ENCODE measurements around the gene INKA1.

Gene INKA1

GRCh38 chr3:49787536-49787935 lies 15.5 kb upstream of the INKA1 start:
- no peak overlapping the region for H3K4me3 ChIP-seq (ENCODE audit: low read length)
- H3K9me3 ChIP-seq (replicated peaks; ENCODE audit: low read length), result no peaks in the 10 kb centered on the region
- H3K27me3 ChIP-seq (ENCODE audit: control insufficient read depth, insufficient read depth, low read length), result peaks cover 8% of the 10 kb centered on the region
- H3K4me1 ChIP-seq (ENCODE audit: control insufficient read depth, insufficient read depth, low read length), result peaks cover 14% of the 10 kb centered on the region
- no peak overlapping the region for H3K9ac ChIP-seq (ENCODE audit: low read depth, low read length)
- H3K4me2 ChIP-seq (ENCODE audit: low read length), result no peak overlapping the region
- no peaks in the 10 kb centered on the region for H3K36me3 ChIP-seq (ENCODE audit: insufficient read depth, low read length)

GRCh38 chr3:49788056-49788455 lies 15.0 kb upstream of the INKA1 start:
- no peaks in the 10 kb centered on the region for H3K36me3 ChIP-seq (ENCODE audit: insufficient read depth, low read length)
- H3K4me3 ChIP-seq (ENCODE audit: low read length), result no peak overlapping the region
- H3K9me3 ChIP-seq (replicated peaks; ENCODE audit: low read length), result no peaks in the 10 kb centered on the region
- no peak overlapping the region for H3K9ac ChIP-seq (ENCODE audit: low read depth, low read length)
- no peak overlapping the region for H3K4me2 ChIP-seq (ENCODE audit: low read length)
- peaks cover 10% of the 10 kb centered on the region for H3K27me3 ChIP-seq (ENCODE audit: control insufficient read depth, insufficient read depth, low read length)
- H3K4me1 ChIP-seq (ENCODE audit: control insufficient read depth, insufficient read depth, low read length), result peaks cover 14% of the 10 kb centered on the region

GRCh38 chr3:49790626-49791411 lies 12.2 kb upstream of the INKA1 start:
- Histone ChIP-seq H3K36me3 (ENCODE audit: insufficient read depth, low read length) (no peaks in the 10 kb centered on the region), H3K4me2 (ENCODE audit: low read length) (no peak overlapping the region), H3K9ac (ENCODE audit: low read depth, low read length) (no peak overlapping the region), H3K4me3 (ENCODE audit: low read length) (no peak overlapping the region), H3K27me3 (ENCODE audit: control insufficient read depth, insufficient read depth, low read length) (peaks cover 10% of the 10 kb centered on the region), H3K4me1 (ENCODE audit: control insufficient read depth, insufficient read depth, low read length) (peaks cover 7% of the 10 kb centered on the region), H3K9me3 (replicated peaks; ENCODE audit: low read length) (no peaks in the 10 kb centered on the region)

- Histone ChIP-seq H3K36me3 (ENCODE audit: insufficient read depth, low read length) (no peaks in the 10 kb centered on the region), H3K4me3 (ENCODE audit: low read length) (no peak overlapping the region), H3K4me2 (ENCODE audit: low read length) (no peak overlapping the region), H3K9me3 (replicated peaks; ENCODE audit: low read length) (no peaks in the 10 kb centered on the region), H3K9ac (ENCODE audit: low read depth, low read length) (no peak overlapping the region), H3K4me1 (ENCODE audit: control insufficient read depth, insufficient read depth, low read length) (peaks cover 7% of the 10 kb centered on the region), H3K27me3 (ENCODE audit: control insufficient read depth, insufficient read depth, low read length) (peaks cover 10% of the 10 kb centered on the region)
These were observed 11.5 kb upstream of the INKA1 start for GRCh38 chr3:49791571-49791970.

DNA sequence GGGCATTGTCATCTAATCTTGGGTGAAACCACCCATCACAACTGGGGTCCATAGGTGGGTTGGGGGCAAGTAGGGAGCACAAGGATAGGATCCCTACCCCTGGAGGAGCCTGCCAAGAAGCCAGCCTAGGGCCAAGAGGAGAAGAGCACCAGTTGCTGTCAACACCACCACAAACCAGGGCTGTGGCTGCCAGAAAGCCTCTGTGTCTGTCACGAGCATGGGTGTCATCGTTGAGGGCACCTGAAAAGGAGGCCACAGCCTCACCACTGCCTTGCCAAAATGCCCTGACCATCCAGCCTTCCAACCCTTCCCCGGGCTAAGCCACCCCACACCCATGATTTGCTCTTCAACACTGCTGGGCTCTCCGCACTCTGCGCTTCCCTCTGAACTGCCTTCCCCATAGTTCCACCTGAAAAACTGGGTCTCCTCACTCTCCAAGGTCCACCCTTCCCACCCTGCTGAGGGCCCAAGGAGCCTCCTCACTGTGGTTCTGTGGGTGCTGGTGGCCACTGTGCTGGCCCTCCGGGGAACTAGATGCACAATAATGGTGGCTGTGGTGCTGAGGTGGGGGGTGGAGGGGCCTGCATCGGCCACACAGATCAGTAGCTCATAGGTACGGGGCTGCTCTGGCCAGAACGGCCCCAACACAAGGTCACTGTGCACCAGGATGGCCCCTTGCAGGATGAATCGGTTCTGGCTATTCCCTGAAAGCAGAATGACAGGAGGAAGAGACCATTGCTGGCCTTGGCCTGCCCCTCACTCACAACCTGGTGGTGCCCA lies 10.5 kb upstream of the INKA1 start:
- Histone ChIP-seq H3K9me3 (replicated peaks; ENCODE audit: low read length) (no peaks in the 10 kb centered on the region), H3K4me3 (ENCODE audit: low read length) (no peak overlapping the region)

GRCh38 chr3:49793486-49794085 lies 9.5 kb upstream of the INKA1 start:
- no peak overlapping the region for H3K4me2 ChIP-seq (ENCODE audit: low read length)
- no peaks in the 10 kb centered on the region for H3K9me3 ChIP-seq (replicated peaks; ENCODE audit: low read length)
- no peak overlapping the region for H3K4me3 ChIP-seq (ENCODE audit: low read length)
- no peaks in the 10 kb centered on the region for H3K4me1 ChIP-seq (ENCODE audit: control insufficient read depth, insufficient read depth, low read length)
- peaks cover 10% of the 10 kb centered on the region for H3K27me3 ChIP-seq (ENCODE audit: control insufficient read depth, insufficient read depth, low read length)
- H3K9ac ChIP-seq (ENCODE audit: low read depth, low read length), result no peak overlapping the region
- H3K36me3 ChIP-seq (ENCODE audit: insufficient read depth, low read length), result no peaks in the 10 kb centered on the region

More for the DNA sequence above, 10.5 kb upstream of the INKA1 start:
- H3K4me2 ChIP-seq (ENCODE audit: low read length), result no peak overlapping the region
- peaks cover 10% of the 10 kb centered on the region for H3K27me3 ChIP-seq (ENCODE audit: control insufficient read depth, insufficient read depth, low read length)
- no peak overlapping the region for H3K9ac ChIP-seq (ENCODE audit: low read depth, low read length)
- no peaks in the 10 kb centered on the region for H3K4me1 ChIP-seq (ENCODE audit: control insufficient read depth, insufficient read depth, low read length)
- H3K36me3 ChIP-seq (ENCODE audit: insufficient read depth, low read length), result no peaks in the 10 kb centered on the region

DNA sequence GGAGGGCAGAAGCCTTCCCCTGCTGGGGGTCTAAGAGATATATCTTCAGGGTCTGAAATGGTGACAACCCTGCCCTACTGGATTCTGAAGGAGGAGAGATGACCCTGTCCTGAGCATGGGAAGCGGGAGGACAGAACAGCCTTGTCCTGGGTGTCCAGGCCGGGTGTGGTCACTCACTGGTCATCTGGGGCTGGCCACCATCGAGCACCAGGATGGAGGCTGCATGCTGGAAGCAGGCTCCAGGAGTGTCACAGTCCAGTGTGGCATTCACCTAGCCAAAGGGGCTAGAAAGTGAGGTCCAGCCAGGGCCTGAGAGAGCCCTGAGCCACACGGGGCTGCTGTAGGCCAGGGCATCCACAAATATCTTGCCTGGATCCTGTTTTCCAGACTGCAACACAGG lies 8.6 kb upstream of the INKA1 start:
- H3K9me3 ChIP-seq (replicated peaks; ENCODE audit: low read length), result no peaks in the 10 kb centered on the region
- H3K4me2 ChIP-seq (ENCODE audit: low read length), result no peak overlapping the region
- no peaks in the 10 kb centered on the region for H3K36me3 ChIP-seq (ENCODE audit: insufficient read depth, low read length)
- no peak overlapping the region for H3K9ac ChIP-seq (ENCODE audit: low read depth, low read length)
- peaks cover 10% of the 10 kb centered on the region for H3K27me3 ChIP-seq (ENCODE audit: control insufficient read depth, insufficient read depth, low read length)
- no peak overlapping the region for H3K4me3 ChIP-seq (ENCODE audit: low read length)
- peaks cover 5% of the 10 kb centered on the region for H3K4me1 ChIP-seq (ENCODE audit: control insufficient read depth, insufficient read depth, low read length)

DNA sequence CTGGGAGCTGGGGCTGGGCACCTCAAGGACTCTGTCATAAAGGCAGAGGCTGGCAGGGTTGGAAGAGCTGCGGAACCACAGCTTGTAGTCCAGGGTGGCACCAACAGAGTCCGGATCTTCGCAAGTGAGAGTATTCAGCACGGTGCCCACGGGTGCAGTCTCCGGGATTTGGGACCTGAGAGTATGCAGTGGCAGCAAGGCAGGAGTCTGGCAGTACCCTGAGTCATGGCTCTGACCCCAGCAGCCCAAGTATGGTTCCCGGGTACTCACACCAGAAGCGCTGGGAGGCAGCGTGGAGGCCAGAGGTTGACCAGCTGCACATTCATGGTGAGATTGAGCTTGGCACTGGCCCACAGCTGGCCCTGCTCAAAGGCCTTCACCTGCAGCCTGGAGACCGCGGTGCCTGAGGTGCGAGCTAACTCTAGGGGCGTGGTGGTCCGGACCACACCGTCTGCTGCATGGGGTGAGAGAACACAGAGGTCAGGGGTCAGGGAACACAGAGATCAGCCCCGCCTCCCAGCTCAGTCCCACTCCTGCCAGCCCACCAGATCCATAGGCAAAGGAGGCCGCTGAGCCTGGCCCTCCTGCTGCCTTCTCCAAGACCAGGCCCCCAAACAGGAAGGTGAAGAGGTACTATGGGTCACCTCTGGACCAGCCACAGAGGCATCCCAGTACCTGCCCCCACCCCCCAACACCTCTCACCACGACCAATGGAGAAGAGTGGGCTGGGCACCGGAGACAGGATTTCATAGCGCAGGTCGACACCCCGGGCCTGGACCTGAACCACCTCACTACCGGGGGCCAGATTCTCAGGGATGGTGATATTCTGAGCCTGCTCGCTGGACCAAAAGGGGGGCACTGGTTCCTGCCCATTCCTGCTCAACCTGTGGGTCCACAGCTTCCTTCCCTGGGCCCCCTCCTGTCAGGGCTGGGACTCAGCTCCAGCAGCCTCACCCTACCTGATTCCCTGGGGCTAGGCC lies 7.8 kb upstream of the INKA1 start:
- Histone ChIP-seq H3K4me3 (ENCODE audit: low read length) (no peak overlapping the region), H3K36me3 (ENCODE audit: insufficient read depth, low read length) (no peaks in the 10 kb centered on the region), H3K4me1 (ENCODE audit: control insufficient read depth, insufficient read depth, low read length) (peaks cover 11% of the 10 kb centered on the region), H3K27me3 (ENCODE audit: control insufficient read depth, insufficient read depth, low read length) (peaks cover 10% of the 10 kb centered on the region), H3K9ac (ENCODE audit: low read depth, low read length) (no peak overlapping the region), H3K9me3 (replicated peaks; ENCODE audit: low read length) (no peaks in the 10 kb centered on the region), H3K4me2 (ENCODE audit: low read length) (no peak overlapping the region)

DNA sequence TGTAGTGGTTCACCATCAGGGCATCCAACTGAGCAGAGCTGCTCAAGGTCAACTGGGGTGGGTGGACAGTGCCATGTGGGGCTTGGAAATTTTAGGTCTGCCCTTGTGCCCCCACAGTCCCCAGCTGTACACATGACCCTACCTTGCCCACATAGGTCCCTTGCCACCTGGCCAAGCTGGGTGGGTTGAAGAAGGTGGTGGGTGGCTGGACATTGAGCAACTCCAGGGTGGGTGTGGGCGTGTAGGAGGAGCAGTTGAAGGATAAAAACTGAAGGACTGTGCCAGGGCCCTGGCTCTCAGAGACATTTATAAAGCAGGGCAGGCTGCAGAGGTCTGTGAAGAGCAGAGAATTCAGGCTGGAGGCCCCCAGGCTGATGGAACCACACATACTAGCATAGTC lies 4.0 kb upstream of the INKA1 start:
- Histone ChIP-seq H3K36me3 (ENCODE audit: insufficient read depth, low read length) (no peaks in the 10 kb centered on the region), H3K9me3 (replicated peaks; ENCODE audit: low read length) (no peaks in the 10 kb centered on the region), H3K4me3 (ENCODE audit: low read length) (no peak overlapping the region), H3K27me3 (ENCODE audit: control insufficient read depth, insufficient read depth, low read length) (no peaks in the 10 kb centered on the region), H3K4me2 (ENCODE audit: low read length) (no peak overlapping the region), H3K4me1 (ENCODE audit: control insufficient read depth, insufficient read depth, low read length) (peaks cover 19% of the 10 kb centered on the region), H3K9ac (ENCODE audit: low read depth, low read length) (peak overlapping the region; percentile 9)

- Histone ChIP-seq H3K4me1 (ENCODE audit: control insufficient read depth, insufficient read depth, low read length) (peaks cover 19% of the 10 kb centered on the region), H3K4me2 (ENCODE audit: low read length) (no peak within 1 kb of the TSS), H3K9ac (ENCODE audit: low read depth, low read length) (peak within 1 kb of the TSS; percentile 9), H3K4me3 (ENCODE audit: low read length) (no peak within 1 kb of the TSS), H3K36me3 (ENCODE audit: insufficient read depth, low read length) (no peaks in the 10 kb centered on the region), H3K9me3 (replicated peaks; ENCODE audit: low read length) (no peaks in the 10 kb centered on the region), H3K27me3 (ENCODE audit: control insufficient read depth, insufficient read depth, low read length) (no peaks in the 10 kb centered on the region)
These were observed 3.3 kb upstream of the INKA1 start, which contains the start of gene CDHR4 for GRCh38 chr3:49799761-49800160. CDHR4 (minus strand) TSS chr3:49799873; CDS start chr3:49799812, 61 bp downstream.

DNA sequence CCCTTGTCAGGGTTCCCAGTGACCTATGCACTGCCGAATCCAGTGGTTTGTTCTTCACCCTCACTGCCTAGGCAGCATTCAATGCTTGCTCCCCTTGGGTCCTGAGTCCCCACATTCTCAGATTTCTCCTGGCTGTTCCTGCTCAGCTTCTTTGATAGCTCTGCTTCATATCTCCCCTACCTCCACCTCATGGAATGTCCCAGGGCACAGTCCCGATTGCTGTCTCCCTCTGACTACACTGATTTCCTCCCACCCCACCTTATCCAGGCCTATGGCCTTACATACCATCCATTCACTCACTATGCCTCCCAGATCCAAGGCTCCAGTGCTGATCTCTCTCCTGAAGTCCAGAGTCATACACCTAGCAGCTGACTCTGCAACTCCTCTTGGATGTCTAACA lies 1.9 kb upstream of the INKA1 start:
- H3K9ac ChIP-seq (ENCODE audit: low read depth, low read length), result no peak overlapping the region
- no peaks in the 10 kb centered on the region for H3K9me3 ChIP-seq (replicated peaks; ENCODE audit: low read length)
- no peaks in the 10 kb centered on the region for H3K36me3 ChIP-seq (ENCODE audit: insufficient read depth, low read length)
- no peak overlapping the region for H3K4me2 ChIP-seq (ENCODE audit: low read length)
- H3K27me3 ChIP-seq (ENCODE audit: control insufficient read depth, insufficient read depth, low read length), result no peaks in the 10 kb centered on the region
- H3K4me3 ChIP-seq (ENCODE audit: low read length), result no peak overlapping the region
- H3K4me1 ChIP-seq (ENCODE audit: control insufficient read depth, insufficient read depth, low read length), result peaks cover 31% of the 10 kb centered on the region

All from skeletal muscle satellite cell (primary cell).